AG09309 (cell line): ENCODE measurements around the gene GNE.
"Not testable (repeated sequence)": the region's sequence is repeated elsewhere in the genome, so short reads cannot be mapped to it uniquely, and the experiment has no call there.

Experiments used
- DNase-seq: peaks from one replicate; pipeline ENCODE4 v3.0.0-alpha.2; 2010; ENCODE audit warnings: low read depth
- H3K4me3 ChIP-seq: 2 replicates; pipeline ENCODE4 v1.5.1; 2011; ENCODE audit warnings: mild to moderate bottlenecking, low read depth, low read length, moderate library complexity; ENCODE audit not compliant: control insufficient read depth
- TF ChIP-seq, protein P1 (sequence below): IDR thresholded peaks from 2 replicates; pipeline ENCODE4 v1.5.1; 2011; ENCODE audit warnings: mild to moderate bottlenecking, low read depth, low read length, inconsistent platforms; ENCODE audit not compliant: insufficient read depth, control insufficient read depth; ENCODE audit errors: missing control alignments

Gene GNE

DNA sequence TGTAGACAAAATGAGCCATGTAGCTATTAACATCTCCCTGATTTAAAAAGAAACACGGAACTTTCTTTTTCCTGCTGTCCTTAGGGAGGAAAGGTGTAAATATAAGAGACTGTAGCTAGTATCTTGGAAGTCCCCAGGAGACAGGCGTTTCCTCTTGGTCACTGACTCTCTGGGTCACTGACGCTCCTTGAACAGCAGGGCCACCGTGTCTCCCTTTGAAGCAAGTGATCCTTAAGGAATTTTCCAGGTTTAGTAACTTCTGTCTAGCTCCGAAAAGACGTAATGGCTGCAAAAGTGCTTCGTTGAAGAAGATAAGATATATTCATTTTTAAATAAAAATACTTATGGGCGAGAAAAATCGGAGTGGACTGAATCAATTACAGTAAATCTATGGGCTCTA is 68.3 kb downstream of the GNE start:
- DNase-seq, result no peak
- H3K4me3 ChIP-seq, result peak overlapping the region; percentile 85
- TF ChIP-seq, protein P1, sequence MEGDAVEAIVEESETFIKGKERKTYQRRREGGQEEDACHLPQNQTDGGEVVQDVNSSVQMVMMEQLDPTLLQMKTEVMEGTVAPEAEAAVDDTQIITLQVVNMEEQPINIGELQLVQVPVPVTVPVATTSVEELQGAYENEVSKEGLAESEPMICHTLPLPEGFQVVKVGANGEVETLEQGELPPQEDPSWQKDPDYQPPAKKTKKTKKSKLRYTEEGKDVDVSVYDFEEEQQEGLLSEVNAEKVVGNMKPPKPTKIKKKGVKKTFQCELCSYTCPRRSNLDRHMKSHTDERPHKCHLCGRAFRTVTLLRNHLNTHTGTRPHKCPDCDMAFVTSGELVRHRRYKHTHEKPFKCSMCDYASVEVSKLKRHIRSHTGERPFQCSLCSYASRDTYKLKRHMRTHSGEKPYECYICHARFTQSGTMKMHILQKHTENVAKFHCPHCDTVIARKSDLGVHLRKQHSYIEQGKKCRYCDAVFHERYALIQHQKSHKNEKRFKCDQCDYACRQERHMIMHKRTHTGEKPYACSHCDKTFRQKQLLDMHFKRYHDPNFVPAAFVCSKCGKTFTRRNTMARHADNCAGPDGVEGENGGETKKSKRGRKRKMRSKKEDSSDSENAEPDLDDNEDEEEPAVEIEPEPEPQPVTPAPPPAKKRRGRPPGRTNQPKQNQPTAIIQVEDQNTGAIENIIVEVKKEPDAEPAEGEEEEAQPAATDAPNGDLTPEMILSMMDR, result no peak

- no peak overlapping the region for H3K4me3 ChIP-seq
- TF ChIP-seq, protein P1, result no peak
- DNase-seq, result no peak
These were observed 70.0 kb downstream of the GNE start for GRCh38 chr9:36188212-36188611.

GRCh38 chr9:36187414-36187813 is 70.8 kb downstream of the GNE start:
- DNase-seq, result peak; percentile 65

GRCh38 chr9:36180243-36180642 is 78.0 kb downstream of the GNE start:
- not testable (repeated sequence) for H3K4me3 ChIP-seq, DNase-seq

More at GRCh38 chr9:36187414-36187813, 70.8 kb downstream of the GNE start:
- no peak overlapping the region for H3K4me3 ChIP-seq
- TF ChIP-seq, protein P1, result no peak

- no peak for DNase-seq
- TF ChIP-seq, protein P1, result no peak
- H3K4me3 ChIP-seq, result no peak overlapping the region
These were observed 80.7 kb downstream of the GNE start for GRCh38 chr9:36177571-36177970.

- DNase-seq, H3K4me3 ChIP-seq: not testable (repeated sequence)
These were observed 81.8 kb downstream of the GNE start for GRCh38 chr9:36176496-36176895.

- H3K4me3 ChIP-seq, DNase-seq: not testable (repeated sequence)
These were observed 83.0 kb downstream of the GNE start for GRCh38 chr9:36175209-36175608.

DNA sequence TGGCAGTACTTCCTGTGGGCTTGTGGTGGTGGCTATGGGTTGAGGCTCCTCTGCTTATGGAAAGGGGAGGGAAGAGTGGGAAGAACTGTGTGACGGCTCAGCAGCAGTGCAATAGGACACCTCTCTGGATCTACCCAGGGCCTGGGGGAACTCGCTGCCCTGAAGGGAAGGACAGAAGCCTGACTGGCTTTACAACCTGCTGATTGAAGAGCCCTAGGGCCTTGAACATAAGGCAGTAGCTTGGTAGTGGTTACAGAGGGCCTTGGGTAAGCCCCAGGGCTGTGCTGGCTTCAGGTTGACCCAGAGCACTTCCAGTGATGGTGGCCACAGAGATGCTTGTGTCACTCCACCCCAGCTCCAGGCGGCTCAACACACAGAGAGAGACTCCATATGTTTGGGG is 83.5 kb downstream of the GNE start:
- TF ChIP-seq, protein P1, result no peak
- no peak overlapping the region for H3K4me3 ChIP-seq
- DNase-seq, result no peak
